Trophoblast cell (in vitro differentiated cells and primary cell): ENCODE data around the gene CARD9.

Experiments used
- DNase-seq, 2 donors: peaks; one replicate each; pipeline ENCODE4 v3.0.0-alpha.2; 2016
- H2AFZ ChIP-seq: 2 replicates; pipeline ENCODE4 v1.6.1; 2013; ENCODE audit warnings: low read length, moderate library complexity, mild to moderate bottlenecking; ENCODE audit not compliant: insufficient read depth, poor library complexity
- H2AK5ac ChIP-seq: 2 replicates; pipeline ENCODE4 v1.6.1; 2013; ENCODE audit warnings: mild to moderate bottlenecking, low read length
- H2BK120ac ChIP-seq: 2 replicates; pipeline ENCODE4 v1.6.1; 2013; ENCODE audit warnings: low read length, mild to moderate bottlenecking, moderate library complexity; ENCODE audit not compliant: insufficient read depth, poor library complexity
- H2BK12ac ChIP-seq: 2 replicates; pipeline ENCODE4 v1.6.1; 2013; ENCODE audit warnings: mild to moderate bottlenecking, low read length, moderate library complexity
- H2BK5ac ChIP-seq: 2 replicates; pipeline ENCODE4 v1.6.1; 2013; ENCODE audit warnings: low read length, low read depth, moderate library complexity, mild to moderate bottlenecking; ENCODE audit not compliant: poor library complexity
- H3K14ac ChIP-seq: 2 replicates; pipeline ENCODE4 v1.6.1; 2013; ENCODE audit warnings: mild to moderate bottlenecking, low read length
- H3K18ac ChIP-seq: 2 replicates; pipeline ENCODE4 v1.6.1; 2013; ENCODE audit warnings: mild to moderate bottlenecking, low read length
- H3K23ac ChIP-seq: 2 replicates; pipeline ENCODE4 v1.6.1; 2013; ENCODE audit warnings: low read length
- H3K27ac ChIP-seq: 2 replicates; pipeline ENCODE4 v1.5.1; 2013; ENCODE audit warnings: low read depth, mild to moderate bottlenecking, inconsistent platforms, low read length, moderate library complexity
- H3K27me3 ChIP-seq: 2 replicates; pipeline ENCODE4 v1.6.1; 2013; ENCODE audit warnings: inconsistent platforms, mild to moderate bottlenecking, low read length, moderate library complexity; ENCODE audit not compliant: insufficient read depth
- H3K36me3 ChIP-seq, 2 experiments: 1 replicate in 1 of 2; 2 replicates in 1 of 2; pipeline ENCODE4 v1.6.1; 2013; ENCODE audit warnings: low read length in 2 of 2, mild to moderate bottlenecking in 2 of 2, moderate library complexity in 1 of 2; ENCODE audit not compliant: insufficient read depth in 2 of 2, control insufficient read depth in 1 of 2
- H3K4ac ChIP-seq: 2 replicates; pipeline ENCODE4 v1.6.1; 2013; ENCODE audit warnings: low read depth, mild to moderate bottlenecking, low read length, moderate library complexity
- H3K4me1 ChIP-seq, 2 experiments: 1 replicate in 1 of 2; 2 replicates in 1 of 2; pipeline ENCODE4 v1.6.1; 2013; ENCODE audit warnings: low read length in 2 of 2, mild to moderate bottlenecking in 2 of 2, moderate library complexity in 1 of 2; ENCODE audit not compliant: insufficient read depth in 2 of 2, control insufficient read depth in 1 of 2
- H3K4me2 ChIP-seq: 2 replicates; pipeline ENCODE4 v1.6.1; 2013; ENCODE audit warnings: inconsistent platforms, mild to moderate bottlenecking, low read length, moderate library complexity
- H3K4me3 ChIP-seq: 2 replicates; pipeline ENCODE4 v1.5.1; 2013; ENCODE audit warnings: mild to moderate bottlenecking, low read depth, low read length, inconsistent platforms
- H3K79me1 ChIP-seq: one replicate; pipeline ENCODE4 v1.6.1; 2013; ENCODE audit warnings: low read length
- H3K79me2 ChIP-seq: 2 replicates; pipeline ENCODE4 v1.6.1; 2013; ENCODE audit warnings: low read length, mild to moderate bottlenecking; ENCODE audit not compliant: control insufficient read depth, insufficient read depth, poor library complexity
- H3K9ac ChIP-seq: 2 replicates; pipeline ENCODE4 v1.6.1; 2013; ENCODE audit warnings: mild to moderate bottlenecking, low read length
- H3K9me3 ChIP-seq: 2 replicates; pipeline ENCODE4 v1.6.1; 2013; ENCODE audit warnings: low read depth, mild to moderate bottlenecking, control low read depth, inconsistent platforms, low read length; ENCODE audit not compliant: insufficient read depth
- H4K12ac ChIP-seq: 2 replicates; pipeline ENCODE4 v1.6.1; 2013; ENCODE audit warnings: low read depth, mild to moderate bottlenecking, low read length, moderate library complexity
- H4K8ac ChIP-seq: 2 replicates; pipeline ENCODE4 v1.6.1; 2013; ENCODE audit warnings: low read depth, mild to moderate bottlenecking, low read length, moderate library complexity
- H4K91ac ChIP-seq: one replicate; pipeline ENCODE4 v1.6.1; 2013; ENCODE audit warnings: low read depth, mild to moderate bottlenecking, low read length, moderate library complexity
- WGBS: extraction: QIAGEN DNeasy Blood & Tissue Kit; methylation state at CpG from one replicate; pipeline ENCODE4 v1.1.7; 2013; ENCODE audit warnings: missing lambda C conversion rate; ENCODE audit not compliant: insufficient read length, insufficient coverage; ENCODE audit errors: extremely low coverage; 5-methylcytosine and 5-hydroxymethylcytosine counted together

Gene CARD9

GRCh38 chr9:136346927-136347465, 26.5 kb downstream of the CARD9 start:
- H3K9ac ChIP-seq, result no peak overlapping the region
- peaks cover 3% of the 10 kb centered on the region for H3K79me1 ChIP-seq
- H4K12ac ChIP-seq, result no peak overlapping the region
- H3K27me3 ChIP-seq, result no peaks in the 10 kb centered on the region
- H3K4ac ChIP-seq, result no peak overlapping the region
- H2BK5ac ChIP-seq, result no peak overlapping the region
- no peak overlapping the region for H3K14ac ChIP-seq
- H2AFZ ChIP-seq, result no peak overlapping the region
- no peak overlapping the region for H3K27ac ChIP-seq
- no peak overlapping the region for H3K4me2 ChIP-seq
- H3K9me3 ChIP-seq, result no peaks in the 10 kb centered on the region
- no peak overlapping the region for H4K91ac ChIP-seq
- H3K23ac ChIP-seq, result no peak overlapping the region
- peaks cover 22 to 26% of the 10 kb centered on the region in 2 experiments for H3K4me1 ChIP-seq
- peaks cover 3 to 8% of the 10 kb centered on the region in 2 experiments for H3K36me3 ChIP-seq
- H4K8ac ChIP-seq, result no peak overlapping the region
- WGBS, result no CpG with 5 or more reads among the region's 20 CpGs
- no peak overlapping the region for H3K18ac ChIP-seq
- no peak for DNase-seq
- no peak overlapping the region for H3K4me3 ChIP-seq
- no peak overlapping the region for H2BK120ac ChIP-seq
- H3K79me2 ChIP-seq, result no peaks in the 10 kb centered on the region
- H2BK12ac ChIP-seq, result no peak overlapping the region
- H2AK5ac ChIP-seq, result no peak overlapping the region

- Histone ChIP-seq H2BK5ac (no peak overlapping the region), H3K4ac (no peak overlapping the region), H4K12ac (no peak overlapping the region), H4K8ac (peak overlapping the region; percentile 21), H2AK5ac (no peak overlapping the region), H3K14ac (no peak overlapping the region), H2AFZ (no peak overlapping the region), H3K4me2 (no peak overlapping the region), H4K91ac (peak overlapping the region; percentile 7), H3K27me3 (no peaks in the 10 kb centered on the region), H2BK120ac (no peak overlapping the region), H3K23ac (no peak overlapping the region), H3K79me1 (peaks cover 3% of the 10 kb centered on the region), H3K9ac (no peak overlapping the region), H3K79me2 (no peaks in the 10 kb centered on the region), H3K27ac (no peak overlapping the region), H2BK12ac (no peak overlapping the region), H3K4me1 (peaks cover 22 to 26% of the 10 kb centered on the region in 2 experiments), H3K4me3 (no peak overlapping the region), H3K18ac (no peak overlapping the region), H3K9me3 (no peaks in the 10 kb centered on the region), H3K36me3 (peaks cover 3 to 8% of the 10 kb centered on the region in 2 experiments)
- DNase-seq, result no peak
- WGBS, result no CpG with 5 or more reads among the region's 10 CpGs
These were observed 27.4 kb downstream of the CARD9 start for GRCh38 chr9:136346157-136346481.

GRCh38 chr9:136345281-136346156, 27.9 kb downstream of the CARD9 start:
- peak overlapping the region; percentile 7 for H4K91ac ChIP-seq
- peaks cover 22 to 26% of the 10 kb centered on the region in 2 experiments for H3K4me1 ChIP-seq
- no peak overlapping the region for H2AFZ ChIP-seq
- H2AK5ac ChIP-seq, result no peak overlapping the region
- no peaks in the 10 kb centered on the region for H3K27me3 ChIP-seq
- no peak overlapping the region for H2BK120ac ChIP-seq
- H2BK5ac ChIP-seq, result no peak overlapping the region
- no peak overlapping the region for H3K4me2 ChIP-seq
- peaks cover 8 to 10% of the 10 kb centered on the region in 2 experiments for H3K36me3 ChIP-seq
- no peak overlapping the region for H3K18ac ChIP-seq
- no peak overlapping the region for H3K14ac ChIP-seq
- no CpG with 5 or more reads among the region's 43 CpGs for WGBS
- H2BK12ac ChIP-seq, result no peak overlapping the region
- no peak overlapping the region for H3K27ac ChIP-seq
- no peaks in the 10 kb centered on the region for H3K79me2 ChIP-seq
- H3K9me3 ChIP-seq, result no peaks in the 10 kb centered on the region
- H4K8ac ChIP-seq, result peak overlapping the region; percentile 21
- H4K12ac ChIP-seq, result no peak overlapping the region
- H3K9ac ChIP-seq, result no peak overlapping the region
- no peak overlapping the region for H3K4me3 ChIP-seq
- no peak overlapping the region for H3K23ac ChIP-seq
- no peak overlapping the region for H3K4ac ChIP-seq
- peak; percentile 44 to 74 for DNase-seq
- peaks cover 3% of the 10 kb centered on the region for H3K79me1 ChIP-seq

GRCh38 chr9:136344544-136345280, 28.8 kb downstream of the CARD9 start:
- Histone ChIP-seq H3K4me2 (no peak overlapping the region), H3K4me1 (peaks cover 22 to 26% of the 10 kb centered on the region in 2 experiments), H2AFZ (no peak overlapping the region)

More at GRCh38 chr9:136344544-136345280, 28.8 kb downstream of the CARD9 start:
- DNase-seq, result no peak
- Histone ChIP-seq H3K79me1 (peaks cover 3% of the 10 kb centered on the region), H3K14ac (no peak overlapping the region), H2BK5ac (no peak overlapping the region), H2BK12ac (no peak overlapping the region), H3K36me3 (peaks cover 14 to 16% of the 10 kb centered on the region in 2 experiments), H3K27ac (no peak overlapping the region), H3K79me2 (no peaks in the 10 kb centered on the region), H3K4ac (no peak overlapping the region), H3K27me3 (no peaks in the 10 kb centered on the region), H4K8ac (no peak overlapping the region), H3K9ac (no peak overlapping the region), H4K91ac (no peak overlapping the region), H3K9me3 (no peaks in the 10 kb centered on the region), H2AK5ac (no peak overlapping the region), H3K23ac (no peak overlapping the region), H2BK120ac (no peak overlapping the region), H3K4me3 (no peak overlapping the region), H4K12ac (no peak overlapping the region), H3K18ac (no peak overlapping the region)
- WGBS, result no CpG with 5 or more reads among the region's 21 CpGs
